HepG2 (cell line): ENCODE results near the gene HSP90AB1. TPM values are rescaled to one million over a fixed set of nuclear protein-coding genes. Genes with fewer than 3 reads are reported as not detected.

Source experiments
- EP300 ChIP-seq, 3 experiments: sonication (generic) in 1 of 3; formaldehyde crosslinking in 1 of 3; IDR thresholded peaks; 2 replicates each; pipeline versions ENCODE4 v1.5.1 to v1.6.1; 2011 to 2020; ENCODE audit warnings: low read depth in 2 of 3, low read length in 2 of 3, borderline replicate concordance in 1 of 3, improper control_type of control experiment in 1 of 3, mild to moderate bottlenecking in 1 of 3, missing genetic modification reagents in 1 of 3, moderate library complexity in 1 of 3
- FOXO1 ChIP-seq: sonication (generic); formaldehyde crosslinking; IDR thresholded peaks from 2 replicates; pipeline ENCODE4 v1.4.0; 2020; ENCODE audit warnings: missing genetic modification reagents
- JARID2 ChIP-seq: sonication (generic); formaldehyde crosslinking; IDR thresholded peaks from 2 replicates; pipeline ENCODE4 v1.8.1; 2023; ENCODE audit warnings: missing genetic modification reagents, inconsistent platforms; ENCODE audit not compliant: insufficient replicate concordance
- KAT2B ChIP-seq: fragments of 150-350 bp; IDR thresholded peaks from 2 replicates; pipeline ENCODE4 v1.6.1; 2014; ENCODE audit warnings: low read depth, low read length, borderline replicate concordance
- MLX ChIP-seq: IDR thresholded peaks from 2 replicates; pipeline ENCODE4 v1.6.1; 2016
- SIX1 ChIP-seq: sonication (generic); formaldehyde crosslinking; IDR thresholded peaks from 2 replicates; pipeline ENCODE4 v1.4.0; 2020; ENCODE audit warnings: missing genetic modification reagents, borderline replicate concordance
- TEF ChIP-seq: sonication (generic); formaldehyde crosslinking; IDR thresholded peaks from 2 replicates; pipeline ENCODE4 v1.5.0; 2020; ENCODE audit warnings: missing genetic modification reagents
- ZNF34 ChIP-seq: sonication (generic); formaldehyde crosslinking; IDR thresholded peaks from 2 replicates; pipeline ENCODE4 v1.4.0; 2020; ENCODE audit warnings: mild to moderate bottlenecking, missing genetic modification reagents, borderline replicate concordance
- ZNF503 ChIP-seq: sonication (generic); formaldehyde crosslinking; IDR thresholded peaks from 2 replicates; pipeline ENCODE4 v1.4.0; 2020; ENCODE audit warnings: missing genetic modification reagents
- ZNF577 ChIP-seq: sonication (generic); formaldehyde crosslinking; IDR thresholded peaks from 2 replicates; pipeline ENCODE4 v1.4.0; 2020; ENCODE audit warnings: mild to moderate bottlenecking, low read depth, missing genetic modification reagents, borderline replicate concordance
- ZNF619 ChIP-seq: sonication (generic); formaldehyde crosslinking; IDR thresholded peaks from 2 replicates; pipeline ENCODE4 v1.4.0; 2020; ENCODE audit warnings: mild to moderate bottlenecking, missing genetic modification reagents
- ZNF678 ChIP-seq: sonication (generic); formaldehyde crosslinking; IDR thresholded peaks from 2 replicates; pipeline ENCODE4 v1.4.0; 2020; ENCODE audit warnings: mild to moderate bottlenecking, missing genetic modification reagents
- ZNF777 ChIP-seq: sonication (generic); formaldehyde crosslinking; IDR thresholded peaks from 2 replicates; pipeline ENCODE4 v1.4.0; 2020; ENCODE audit warnings: missing genetic modification reagents
- polyA plus RNA-seq, 8 experiments: library from polyadenylated mRNA; depleted of rRNA in 3 of 8; stranded (reverse) in 7 of 8; unstranded in 1 of 8; fragments of >200 nt; fragmentation: Illumina TruSeq in 4 of 8; extraction: Trizol in 4 of 8; gene quantifications; 2 replicates each; pipeline versions ENCODE4 v1.2.1 to v1.2.3, GENCODE V29; 2011 to 2016; ENCODE audit warnings: low read depth in 4 of 8, missing spikeins in 1 of 8, mixed read lengths in 1 of 8; ENCODE audit not compliant: insufficient read depth in 1 of 8
- total RNA-seq, 5 experiments: library from RNA; depleted of rRNA; stranded (reverse); fragments of >200 nt; fragmentation: Illumina TruSeq; extraction: Trizol; gene quantifications; 2 replicates each; pipeline ENCODE4 v1.2.3, GENCODE V29; 2016; ENCODE audit warnings: low read depth in 1 of 5
- TF ChIP-seq, protein P1 (sequence below): sonication (generic); formaldehyde crosslinking; IDR thresholded peaks from 2 replicates; pipeline ENCODE4 v1.8.0; 2022; ENCODE audit warnings: low read depth, missing genetic modification reagents
- TF ChIP-seq, protein P2 (sequence below): sonication (generic); formaldehyde crosslinking; IDR thresholded peaks from 2 replicates; pipeline ENCODE4 v1.9.0; 2021; ENCODE audit warnings: missing genetic modification reagents, mild to moderate bottlenecking, borderline replicate concordance
- TF ChIP-seq, protein P3 (sequence below): IDR thresholded peaks from 2 replicates; pipeline ENCODE4 v1.6.1; 2012; ENCODE audit warnings: low read depth, low read length, improper control_type of control experiment
- TF ChIP-seq, protein P4 (sequence below): IDR thresholded peaks from 2 replicates; pipeline ENCODE4 v1.6.1; 2016; ENCODE audit warnings: low read depth, control low read depth

Gene HSP90AB1
- total and polyA plus RNA-seq, 2 of the 13 experiments (the other 11 are each of a cell fraction or from before 2014, with no cell fraction given) = 1,325 to 1,472 TPM

DNA sequence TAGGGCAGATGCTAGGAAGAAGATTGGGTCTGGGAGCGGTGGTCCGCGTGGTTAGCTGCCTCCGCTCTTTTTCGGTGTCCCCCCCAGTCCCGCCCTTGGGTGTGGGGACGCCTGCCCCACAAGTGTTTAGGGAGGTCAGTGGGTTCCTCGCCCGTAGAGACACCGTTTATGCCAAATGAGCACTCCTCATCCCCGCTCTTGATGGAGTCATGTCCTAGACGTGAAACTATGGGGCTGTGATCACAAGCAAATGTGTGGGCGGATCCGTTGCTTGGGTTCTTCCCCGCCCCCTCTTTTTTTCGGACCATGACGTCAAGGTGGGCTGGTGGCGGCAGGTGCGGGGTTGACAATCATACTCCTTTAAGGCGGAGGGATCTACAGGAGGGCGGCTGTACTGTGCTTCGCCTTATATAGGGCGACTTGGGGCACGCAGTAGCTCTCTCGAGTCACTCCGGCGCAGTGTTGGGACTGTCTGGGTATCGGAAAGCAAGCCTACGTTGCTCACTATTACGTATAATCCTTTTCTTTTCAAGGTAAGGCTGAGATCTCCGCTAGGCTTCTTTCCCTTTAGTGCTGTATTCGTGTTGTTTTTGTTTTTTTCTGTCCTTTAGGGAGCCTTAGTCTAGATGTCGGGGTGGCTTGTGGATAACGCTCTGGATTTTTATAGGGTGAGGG is at the start of gene HSP90AB1 (continued):
- TF ChIP-seq, protein P1, sequence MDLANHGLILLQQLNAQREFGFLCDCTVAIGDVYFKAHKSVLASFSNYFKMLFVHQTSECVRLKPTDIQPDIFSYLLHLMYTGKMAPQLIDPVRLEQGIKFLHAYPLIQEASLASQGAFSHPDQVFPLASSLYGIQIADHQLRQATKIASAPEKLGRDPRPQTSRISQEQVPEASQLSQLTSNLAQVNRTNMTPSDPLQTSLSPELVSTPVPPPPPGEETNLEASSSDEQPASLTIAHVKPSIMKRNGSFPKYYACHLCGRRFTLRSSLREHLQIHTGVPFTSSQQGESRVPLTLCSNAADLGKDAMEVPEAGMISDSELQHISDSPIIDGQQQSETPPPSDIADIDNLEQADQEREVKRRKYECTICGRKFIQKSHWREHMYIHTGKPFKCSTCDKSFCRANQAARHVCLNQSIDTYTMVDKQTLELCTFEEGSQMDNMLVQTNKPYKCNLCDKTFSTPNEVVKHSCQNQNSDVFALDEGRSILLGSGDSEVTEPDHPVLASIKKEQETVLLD (CRISPR knock-in tag) = peak; percentile 10; the same call in 1 of the 2 replicates
- TF ChIP-seq TEF = peak; percentile 93
- no peak for TF ChIP-seq JARID2 (CRISPR knock-in tag)
- peak; percentile 18; the same call in 1 of the 2 replicates for TF ChIP-seq MLX (CRISPR knock-in tag)
- TF ChIP-seq ZNF777 (CRISPR knock-in tag) = peak; percentile 63
- TF ChIP-seq, protein P2, sequence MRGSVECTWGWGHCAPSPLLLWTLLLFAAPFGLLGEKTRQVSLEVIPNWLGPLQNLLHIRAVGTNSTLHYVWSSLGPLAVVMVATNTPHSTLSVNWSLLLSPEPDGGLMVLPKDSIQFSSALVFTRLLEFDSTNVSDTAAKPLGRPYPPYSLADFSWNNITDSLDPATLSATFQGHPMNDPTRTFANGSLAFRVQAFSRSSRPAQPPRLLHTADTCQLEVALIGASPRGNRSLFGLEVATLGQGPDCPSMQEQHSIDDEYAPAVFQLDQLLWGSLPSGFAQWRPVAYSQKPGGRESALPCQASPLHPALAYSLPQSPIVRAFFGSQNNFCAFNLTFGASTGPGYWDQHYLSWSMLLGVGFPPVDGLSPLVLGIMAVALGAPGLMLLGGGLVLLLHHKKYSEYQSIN (CRISPR knock-in tag) = no peak; the same call in 1 of the 2 replicates
- TF ChIP-seq ZNF678 (CRISPR knock-in tag) = peak; percentile 40; the same call in 1 of the 2 replicates
- TF ChIP-seq EP300 (IDR thresholded peaks at IDR 0.05; ENCODE audit: low read depth in 2 of 2, low read length in 2 of 2) = peak; percentile 37 to 65; a peak in 3 of 4 replicates
- no peak; the same call in 1 of the 2 replicates for TF ChIP-seq EP300 (CRISPR knock-in tag; IDR thresholded peaks at IDR 0.05; ENCODE audit: borderline replicate concordance)
- no peak for TF ChIP-seq ZNF577 (CRISPR knock-in tag)
- TF ChIP-seq, protein P3, sequence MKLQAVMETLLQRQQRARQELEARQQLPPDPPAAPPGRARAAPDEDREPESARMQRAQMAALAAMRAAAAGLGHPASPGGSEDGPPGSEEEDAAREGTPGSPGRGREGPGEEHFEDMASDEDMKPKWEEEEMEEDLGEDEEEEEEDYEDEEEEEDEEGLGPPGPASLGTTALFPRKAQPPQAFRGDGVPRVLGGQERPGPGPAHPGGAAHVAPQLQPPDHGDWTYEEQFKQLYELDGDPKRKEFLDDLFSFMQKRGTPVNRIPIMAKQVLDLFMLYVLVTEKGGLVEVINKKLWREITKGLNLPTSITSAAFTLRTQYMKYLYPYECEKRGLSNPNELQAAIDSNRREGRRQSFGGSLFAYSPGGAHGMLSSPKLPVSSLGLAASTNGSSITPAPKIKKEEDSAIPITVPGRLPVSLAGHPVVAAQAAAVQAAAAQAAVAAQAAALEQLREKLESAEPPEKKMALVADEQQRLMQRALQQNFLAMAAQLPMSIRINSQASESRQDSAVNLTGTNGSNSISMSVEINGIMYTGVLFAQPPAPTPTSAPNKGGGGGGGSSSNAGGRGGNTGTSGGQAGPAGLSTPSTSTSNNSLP = peak; percentile 10; the same call in 1 of the 2 replicates
- TF ChIP-seq ZNF34 (CRISPR knock-in tag) = peak; percentile 56; the same call in 1 of the 2 replicates
- no peak for TF ChIP-seq FOXO1 (CRISPR knock-in tag)
- TF ChIP-seq ZNF503 (CRISPR knock-in tag) = peak; percentile 63; the same call in 1 of the 2 replicates
- no peak for TF ChIP-seq KAT2B
- TF ChIP-seq ZNF619 (CRISPR knock-in tag) = 0 out of 2 replicates have a peak, but pooled peaks have one; percentile 2
- TF ChIP-seq, protein P4, sequence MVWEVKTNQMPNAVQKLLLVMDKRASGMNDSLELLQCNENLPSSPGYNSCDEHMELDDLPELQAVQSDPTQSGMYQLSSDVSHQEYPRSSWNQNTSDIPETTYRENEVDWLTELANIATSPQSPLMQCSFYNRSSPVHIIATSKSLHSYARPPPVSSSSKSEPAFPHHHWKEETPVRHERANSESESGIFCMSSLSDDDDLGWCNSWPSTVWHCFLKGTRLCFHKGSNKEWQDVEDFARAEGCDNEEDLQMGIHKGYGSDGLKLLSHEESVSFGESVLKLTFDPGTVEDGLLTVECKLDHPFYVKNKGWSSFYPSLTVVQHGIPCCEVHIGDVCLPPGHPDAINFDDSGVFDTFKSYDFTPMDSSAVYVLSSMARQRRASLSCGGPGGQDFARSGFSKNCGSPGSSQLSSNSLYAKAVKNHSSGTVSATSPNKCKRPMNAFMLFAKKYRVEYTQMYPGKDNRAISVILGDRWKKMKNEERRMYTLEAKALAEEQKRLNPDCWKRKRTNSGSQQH (CRISPR knock-in tag) = peak; percentile 96
- peak; percentile 22; the same call in 1 of the 2 replicates for TF ChIP-seq SIX1
